CD4-positive, alpha-beta T cell (primary cell): ENCODE data around the gene TGFB1I1. TPM values are rescaled to one million over a fixed set of nuclear protein-coding genes. Genes with fewer than 3 reads are reported as not detected.

ENCODE experiments used
- ATAC-seq: fragments of 200-7000 bp; cut with Tn5 transposase; one replicate; pipeline ENCODE4 v1.10.0; 2022; ENCODE audit warnings: mild to moderate bottlenecking; ENCODE audit not compliant: poor library complexity
- CTCF ChIA-PET: fragments of 350-600 bp; sonication (Branson Sonifier 250); formaldehyde crosslinking; loops from one replicate; lab custom pipeline; 2021; ENCODE audit warnings: antibody characterized with exemption, inconsistent platforms; lab: Charles Lee
- POLR2A ChIA-PET: fragments of 350-600 bp; sonication (Branson Sonifier 250); formaldehyde crosslinking; loops from one replicate; lab custom pipeline; 2021; ENCODE audit warnings: antibody characterized with exemption, inconsistent platforms; lab: Charles Lee
- DNase-seq, 14 experiments: peaks; one replicate each; pipeline ENCODE4 v3.0.0-alpha.2; 2013 to 2020; ENCODE audit warnings: mixed read lengths in 2 of 14
- H3K27ac ChIP-seq, 2 donors: one replicate each; pipeline versions ENCODE4 v1.5.1 to v1.7.0; 2013; ENCODE audit warnings: low read length in 2 of 2, low read depth in 1 of 2, mild to moderate bottlenecking in 1 of 2
- H3K27me3 ChIP-seq, 2 experiments: 1 replicate in 1 of 2; 2 replicates in 1 of 2; pipeline versions ENCODE4 v1.6.1 to v1.7.0; 2013; ENCODE audit warnings: low read length in 2 of 2, control low read depth in 1 of 2, mild to moderate bottlenecking in 1 of 2, moderate library complexity in 1 of 2; ENCODE audit not compliant: insufficient read depth in 2 of 2, control insufficient read depth in 1 of 2
- H3K36me3 ChIP-seq: one replicate; pipeline ENCODE4 v1.6.1; 2013; ENCODE audit warnings: low read length, control low read depth; ENCODE audit not compliant: insufficient read depth
- H3K4me1 ChIP-seq: one replicate; pipeline ENCODE4 v1.6.1; 2013; ENCODE audit warnings: low read length, control low read depth; ENCODE audit not compliant: insufficient read depth
- H3K4me3 ChIP-seq: one replicate; pipeline ENCODE4 v1.5.1; 2013; ENCODE audit warnings: mild to moderate bottlenecking, low read length, moderate library complexity
- H3K9me3 ChIP-seq, 2 experiments: 1 replicate in 1 of 2; 2 replicates in 1 of 2; pipeline versions ENCODE4 v1.6.1 to v1.7.0; 2013; ENCODE audit warnings: low read length in 2 of 2, mild to moderate bottlenecking in 2 of 2, control low read depth in 1 of 2, moderate library complexity in 1 of 2; ENCODE audit not compliant: control insufficient read depth in 1 of 2, insufficient read depth in 1 of 2
- H3K27ac Mint-ChIP-seq: one replicate; pipeline ENCODE4 v1.8.0; 2020; ENCODE audit warnings: mixed read lengths
- H3K27me3 Mint-ChIP-seq: one replicate; pipeline ENCODE4 v1.8.0; 2021; ENCODE audit warnings: mixed read lengths
- H3K36me3 Mint-ChIP-seq: one replicate; pipeline ENCODE4 v1.8.0; 2021; ENCODE audit warnings: low read depth, mixed read lengths
- H3K4me1 Mint-ChIP-seq: one replicate; pipeline ENCODE4 v1.8.0; 2021; ENCODE audit warnings: low read depth, mixed read lengths
- H3K4me3 Mint-ChIP-seq: one replicate; pipeline ENCODE4 v1.8.0; 2020; ENCODE audit warnings: mild to moderate bottlenecking, mixed read lengths
- H3K9me3 Mint-ChIP-seq: one replicate; pipeline ENCODE4 v1.8.0; 2020; ENCODE audit warnings: mixed read lengths
- intact Hi-C, 2 experiments: fragments of 100-400 bp; cut with DNase I in 1 of 2; cut with micrococcal nuclease in 1 of 2; formaldehyde crosslinking; loops; one replicate each; pipeline versions ENCODE4 v1.15.1 to v1.9.0; 2023 to 2025; cut with DNase I, micrococcal nuclease
- total RNA-seq, 174 experiments: library from RNA in 2 of 174; stranded (reverse) in 2 of 174; gene quantifications; one replicate each; pipeline ENCODE4 v1.2.3 and lab custom pipeline; 2021 to 2026
- TF ChIP-seq, protein P1 (sequence below): fragments of 200-600 bp; IDR thresholded peaks from one replicate; pipeline ENCODE4 v1.8.0; 2022; ENCODE audit warnings: antibody characterized with exemption, mild to moderate bottlenecking

Gene TGFB1I1
- total RNA-seq, 2 experiments from 2014 or later, result 0.36 to 0.42 TPM

DNA sequence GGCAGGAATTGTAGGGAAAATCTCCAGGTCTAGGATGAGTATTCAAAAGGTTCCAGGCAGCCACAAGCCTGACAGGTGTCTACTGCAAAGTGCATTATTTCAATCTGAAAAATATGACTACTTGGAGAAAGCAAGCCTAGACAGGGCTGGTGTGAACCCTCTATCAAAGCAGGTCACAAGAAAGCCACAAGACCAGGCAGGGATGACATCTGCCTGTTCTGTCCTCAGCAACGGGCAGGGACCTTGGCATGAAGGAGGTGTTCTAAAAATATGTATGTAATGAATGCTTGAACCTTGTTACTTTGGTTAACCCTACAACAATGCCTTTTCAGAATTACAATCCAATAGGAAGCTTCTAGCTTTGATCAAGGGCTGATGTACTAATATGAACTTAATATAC lies 42.6 kb upstream of the TGFB1I1 start:
- Mint-ChIP-seq H3K27me3 (no peaks in the 10 kb centered on the region), H3K9me3 (no peaks in the 10 kb centered on the region), H3K4me3 (no peak overlapping the region), H3K4me1 (no peaks in the 10 kb centered on the region), H3K36me3 (no peaks in the 10 kb centered on the region), H3K27ac (no peak overlapping the region)
- intact Hi-C loops, result no loop called here
- POLR2A ChIA-PET, result interaction anchor here (0.8 kb wide), 1 partner anchor 102 kb away, joined by 3 read pairs; no protein-coding TSS in a partner anchor
- H3K27me3 ChIP-seq, result no peaks in the 10 kb centered on the region
- peaks cover 0 to 8% of the 10 kb centered on the region in 2 experiments for H3K9me3 ChIP-seq
- H3K27ac ChIP-seq, result no peak overlapping the region
- no peaks in the 10 kb centered on the region for H3K36me3 ChIP-seq
- H3K4me1 ChIP-seq, result peaks cover 12% of the 10 kb centered on the region
- CTCF ChIA-PET, result no interaction called here
- no peak overlapping the region for H3K4me3 ChIP-seq
- no peak for ATAC-seq
- no peak for DNase-seq
- TF ChIP-seq, protein P1, sequence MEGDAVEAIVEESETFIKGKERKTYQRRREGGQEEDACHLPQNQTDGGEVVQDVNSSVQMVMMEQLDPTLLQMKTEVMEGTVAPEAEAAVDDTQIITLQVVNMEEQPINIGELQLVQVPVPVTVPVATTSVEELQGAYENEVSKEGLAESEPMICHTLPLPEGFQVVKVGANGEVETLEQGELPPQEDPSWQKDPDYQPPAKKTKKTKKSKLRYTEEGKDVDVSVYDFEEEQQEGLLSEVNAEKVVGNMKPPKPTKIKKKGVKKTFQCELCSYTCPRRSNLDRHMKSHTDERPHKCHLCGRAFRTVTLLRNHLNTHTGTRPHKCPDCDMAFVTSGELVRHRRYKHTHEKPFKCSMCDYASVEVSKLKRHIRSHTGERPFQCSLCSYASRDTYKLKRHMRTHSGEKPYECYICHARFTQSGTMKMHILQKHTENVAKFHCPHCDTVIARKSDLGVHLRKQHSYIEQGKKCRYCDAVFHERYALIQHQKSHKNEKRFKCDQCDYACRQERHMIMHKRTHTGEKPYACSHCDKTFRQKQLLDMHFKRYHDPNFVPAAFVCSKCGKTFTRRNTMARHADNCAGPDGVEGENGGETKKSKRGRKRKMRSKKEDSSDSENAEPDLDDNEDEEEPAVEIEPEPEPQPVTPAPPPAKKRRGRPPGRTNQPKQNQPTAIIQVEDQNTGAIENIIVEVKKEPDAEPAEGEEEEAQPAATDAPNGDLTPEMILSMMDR, result no peak

DNA sequence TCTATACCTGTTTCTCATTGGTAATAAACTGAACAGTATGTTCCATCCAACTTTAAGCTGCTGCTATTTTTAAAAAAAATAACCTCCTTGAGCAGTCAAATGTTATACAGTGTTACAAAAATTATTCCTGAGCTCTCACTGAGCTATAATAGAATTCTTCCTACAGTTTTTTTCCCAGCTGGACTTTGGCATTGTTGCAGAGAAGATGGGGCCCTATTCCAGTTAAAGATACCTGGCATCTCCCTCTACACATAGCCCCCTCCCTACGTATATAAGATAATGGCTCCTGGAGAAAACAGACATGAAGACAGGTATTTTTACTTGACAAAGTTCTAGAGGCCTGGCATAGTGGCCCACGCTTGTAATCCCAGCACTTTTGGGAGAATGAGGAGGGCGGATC lies 42.2 kb upstream of the TGFB1I1 start:
- Histone ChIP-seq H3K27ac (no peak overlapping the region), H3K9me3 (peaks cover 0 to 8% of the 10 kb centered on the region in 2 experiments), H3K36me3 (no peaks in the 10 kb centered on the region), H3K4me1 (peaks cover 12% of the 10 kb centered on the region), H3K4me3 (no peak overlapping the region), H3K27me3 (no peaks in the 10 kb centered on the region)
- ChIA-PET CTCF (no interaction called here), POLR2A (interaction anchor here (0.8 kb wide), 1 partner anchor 102 kb away, joined by 3 read pairs; no protein-coding TSS in a partner anchor)
- H3K27me3 Mint-ChIP-seq, result no peaks in the 10 kb centered on the region
- no peaks in the 10 kb centered on the region for H3K4me1 Mint-ChIP-seq
- no peaks in the 10 kb centered on the region for H3K36me3 Mint-ChIP-seq
- H3K27ac Mint-ChIP-seq, result no peak overlapping the region
- ATAC-seq (no peak), DNase-seq (no peak)
- no peak overlapping the region for H3K4me3 Mint-ChIP-seq
- intact Hi-C loops, result no loop called here
- H3K9me3 Mint-ChIP-seq, result no peaks in the 10 kb centered on the region
- TF ChIP-seq, protein P1, result no peak

DNA sequence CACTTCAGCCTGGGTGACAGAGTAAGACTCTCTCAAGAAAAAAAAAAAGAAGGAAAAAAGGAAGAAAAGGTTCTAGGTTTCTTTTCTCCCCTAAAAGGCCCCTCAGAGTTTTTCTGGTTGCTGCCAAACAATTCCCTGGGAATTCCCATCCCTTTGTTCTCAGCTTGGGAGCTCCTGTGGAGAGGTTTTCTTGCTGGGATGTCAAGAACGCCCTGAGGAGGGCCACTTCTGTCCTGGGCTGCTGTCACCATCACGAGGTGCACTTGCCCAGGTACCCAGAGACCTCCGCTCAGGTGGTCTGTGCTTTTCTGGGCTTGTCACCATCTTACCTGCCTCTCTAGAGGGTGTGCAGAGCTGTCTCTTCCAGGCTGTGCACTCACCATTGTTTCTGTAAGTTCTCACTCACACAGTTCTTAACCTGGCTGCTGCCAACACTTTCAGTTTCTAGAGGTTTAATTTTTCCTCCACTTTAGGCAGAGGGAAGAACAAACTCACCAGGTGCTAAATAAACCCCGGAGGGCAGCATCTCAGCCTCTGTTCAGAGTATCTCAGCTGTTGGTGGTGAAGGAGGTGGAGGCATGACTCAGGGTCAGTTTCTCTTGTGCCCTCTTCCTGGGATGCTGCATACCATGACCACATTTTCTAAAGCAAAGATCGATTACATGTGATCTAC lies 41.4 kb upstream of the TGFB1I1 start:
- H3K4me1 ChIP-seq, result peaks cover 12% of the 10 kb centered on the region
- no peaks in the 10 kb centered on the region for H3K27me3 Mint-ChIP-seq
- H3K9me3 ChIP-seq, result peaks cover 0 to 8% of the 10 kb centered on the region in 2 experiments
- H3K4me3 Mint-ChIP-seq, result no peak overlapping the region
- intact Hi-C loops, result no loop called here
- no peaks in the 10 kb centered on the region for H3K4me1 Mint-ChIP-seq
- TF ChIP-seq, protein P1, result no peak
- H3K9me3 Mint-ChIP-seq, result no peaks in the 10 kb centered on the region
- H3K36me3 Mint-ChIP-seq, result no peaks in the 10 kb centered on the region
- H3K27ac Mint-ChIP-seq, result no peak overlapping the region
- H3K27ac ChIP-seq, result no peak overlapping the region
- CTCF ChIA-PET, result no interaction called here
- ATAC-seq, result no peak
- no peaks in the 10 kb centered on the region for H3K36me3 ChIP-seq
- H3K4me3 ChIP-seq, result no peak overlapping the region
- POLR2A ChIA-PET, result no interaction called here
- DNase-seq, result no peak
- no peaks in the 10 kb centered on the region for H3K27me3 ChIP-seq
